Stimulated activated CD8-positive, alpha-beta memory T cell treated with anti-CD3 and anti-CD28 coated beads, Interleukin-4, amount 100 ng/mL, for 48 hours (primary cell): ENCODE data around the gene SULT4A1.

Source experiments
- DNase-seq: peaks from one replicate; pipeline ENCODE4 v3.0.0-alpha.2; 2020

Gene SULT4A1

DNA sequence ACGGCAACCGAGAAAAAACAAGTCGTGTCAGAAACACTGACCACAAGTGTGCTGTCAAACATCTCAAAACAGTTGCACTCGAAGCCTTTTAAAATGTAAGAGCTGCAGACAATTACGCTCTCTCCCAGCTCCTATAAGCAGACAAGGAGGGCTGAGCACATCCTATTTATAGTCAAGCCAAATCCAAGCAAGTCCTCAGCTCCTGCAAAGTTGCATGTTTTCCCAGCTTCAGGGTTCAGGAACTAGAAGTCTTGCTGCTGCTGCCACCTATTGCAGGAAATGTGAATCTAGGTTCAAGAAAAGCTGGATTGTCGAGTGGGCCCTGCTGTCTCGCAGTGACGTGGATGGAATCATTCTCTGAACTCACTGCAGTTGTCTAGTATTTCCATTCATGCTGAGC lies 65.7 kb downstream of the SULT4A1 start:
- no peak for DNase-seq

DNA sequence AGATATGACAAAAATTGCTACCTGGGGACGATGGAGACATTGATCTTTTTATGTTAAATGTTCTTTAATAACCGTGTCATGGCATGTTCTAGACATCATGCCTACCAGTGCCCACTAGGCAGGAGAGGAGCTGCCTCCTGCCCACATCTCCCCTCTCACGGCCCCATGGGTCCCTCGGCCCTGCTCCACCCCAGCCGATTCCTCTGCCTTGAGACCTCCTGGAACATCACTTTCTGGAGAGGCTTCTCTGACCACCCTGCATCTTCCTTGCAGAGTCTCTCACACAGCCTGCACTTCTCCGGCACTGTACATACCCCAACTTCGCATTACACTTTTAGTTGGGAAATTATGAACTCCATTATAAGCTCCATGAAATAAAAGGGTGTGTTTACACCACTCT lies 67.0 kb downstream of the SULT4A1 start:
- no peak for DNase-seq

DNA sequence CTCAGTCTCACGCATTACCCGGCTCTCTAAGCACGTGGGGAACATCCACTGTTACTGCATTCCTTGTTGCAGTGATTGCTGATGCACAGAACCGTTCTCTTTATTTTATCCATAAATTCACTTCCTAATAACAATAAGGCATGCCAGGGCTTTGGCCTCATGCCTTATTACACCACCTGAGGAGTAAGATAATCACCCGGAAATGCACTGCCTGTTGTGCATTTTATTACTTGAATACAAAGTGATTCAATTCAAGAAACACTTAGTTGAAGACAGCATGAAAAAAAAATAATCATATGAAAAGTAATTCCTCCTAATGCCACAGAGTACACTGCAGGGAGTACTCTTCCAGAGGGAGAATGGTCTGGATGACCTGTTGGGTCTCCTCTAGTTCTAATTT lies 69.4 kb downstream of the SULT4A1 start:
- no peak for DNase-seq

DNA sequence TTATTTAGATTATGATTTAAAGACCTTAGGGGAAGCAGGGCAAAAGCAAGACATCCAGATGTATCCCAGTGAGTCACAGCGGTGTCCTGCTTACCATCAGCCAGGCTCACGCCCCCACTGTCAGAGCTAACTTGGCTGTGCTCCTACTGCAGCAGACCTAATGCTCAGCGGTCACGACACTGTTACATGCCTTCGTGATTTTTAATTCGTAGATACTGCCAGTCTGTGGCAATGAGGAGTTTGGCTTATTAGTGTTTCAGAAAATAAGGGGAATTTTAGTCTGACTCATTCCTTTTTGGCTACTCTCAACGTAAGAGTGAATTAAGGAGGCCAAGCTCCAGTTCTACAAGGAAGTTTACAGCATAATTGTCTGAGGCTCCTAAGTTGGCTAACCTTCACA lies 72.9 kb downstream of the SULT4A1 start:
- no peak for DNase-seq

DNA sequence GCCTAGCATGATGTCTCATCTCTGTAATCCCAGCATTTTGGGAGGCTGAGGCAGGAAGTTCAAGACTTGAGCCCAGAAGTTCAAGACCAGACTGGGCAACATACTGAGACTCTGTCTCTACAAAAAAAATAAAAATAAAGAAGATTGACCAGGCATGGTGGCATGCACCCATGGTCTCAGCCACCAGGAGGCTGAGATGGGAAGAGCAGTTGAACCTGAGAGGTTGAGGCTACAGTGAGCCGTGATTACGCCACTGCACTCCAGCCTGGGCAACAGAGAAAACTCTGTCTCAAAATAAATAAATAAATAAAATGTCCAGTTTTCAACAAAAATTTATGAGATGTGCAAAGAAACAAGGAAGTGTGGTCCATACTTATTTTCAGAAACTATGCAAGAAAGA lies 78.5 kb downstream of the SULT4A1 start:
- DNase-seq, result no peak

DNA sequence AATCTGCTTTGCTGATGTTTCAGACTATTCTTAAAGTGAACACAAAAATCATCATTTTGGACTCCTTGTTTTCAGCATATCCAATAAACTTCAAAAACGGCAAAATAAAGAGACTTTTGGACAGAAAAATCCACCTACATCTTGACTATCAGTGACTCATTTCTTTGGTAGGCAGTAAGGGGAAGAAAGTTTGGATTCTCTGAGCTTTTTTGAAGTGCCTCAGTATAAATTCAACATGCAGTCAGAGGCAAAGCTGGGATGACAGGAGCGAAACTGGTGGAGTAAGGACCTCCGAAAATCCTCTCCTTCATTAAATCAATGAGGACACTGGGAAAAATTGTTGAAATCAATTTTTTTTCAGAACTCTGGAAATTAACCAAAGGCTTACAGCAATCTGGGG lies 79.9 kb downstream of the SULT4A1 start:
- DNase-seq, result no peak

DNA sequence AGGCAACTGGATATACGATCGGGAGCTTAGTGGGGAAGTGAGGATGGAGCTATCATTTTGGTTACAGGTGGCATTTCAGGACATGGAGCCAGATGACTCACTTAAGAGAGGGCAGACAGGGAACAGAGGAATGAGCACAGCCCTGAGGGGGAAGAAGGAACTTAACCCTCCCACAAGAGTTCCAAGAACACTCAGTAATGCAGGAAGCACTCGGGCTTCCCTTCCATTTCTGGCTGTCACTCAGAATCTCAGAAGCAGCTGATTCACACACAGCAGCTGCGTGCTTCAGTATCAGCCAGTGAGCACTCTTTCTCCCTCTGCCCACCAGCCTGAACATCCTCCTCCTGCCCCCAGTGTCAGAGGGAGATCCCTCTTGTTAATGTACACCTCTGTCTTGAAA lies 85.0 kb downstream of the SULT4A1 start:
- DNase-seq, result no peak

DNA sequence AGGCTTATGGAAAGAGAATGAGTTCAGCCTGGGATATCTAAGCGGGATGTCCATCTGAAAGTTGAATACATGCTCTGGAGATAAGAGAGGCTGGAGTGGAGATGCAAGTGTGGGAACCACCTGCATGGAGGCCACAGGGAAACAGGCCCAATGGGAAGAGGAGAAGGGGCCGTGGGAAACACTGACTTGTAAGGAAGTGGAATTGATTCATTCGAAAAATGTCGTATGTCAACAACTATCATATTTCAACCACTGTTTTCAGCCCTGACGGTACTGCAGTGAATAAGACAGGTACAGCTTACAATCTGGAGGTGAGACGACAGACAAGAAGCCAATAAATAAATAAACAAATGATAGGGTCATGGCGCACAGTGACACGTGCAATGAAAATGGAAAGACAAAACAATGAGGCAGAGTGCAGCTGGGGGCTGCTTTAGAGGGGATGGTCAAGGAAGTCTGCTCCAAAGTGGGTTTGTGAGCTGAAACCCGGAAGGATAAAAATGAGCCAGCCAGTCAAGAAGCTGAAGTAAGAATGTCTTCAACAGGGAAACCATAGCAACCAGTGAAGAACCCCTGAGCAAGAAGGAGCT lies 86.1 kb downstream of the SULT4A1 start:
- DNase-seq, result no peak
